Measurements from ENCODE around the gene PIGT. TPM values are rescaled to one million over a fixed set of nuclear protein-coding genes. Genes with fewer than 3 reads are reported as not detected.
A peak's percentile ranks its signal among the peaks of the same experiment; 100 is the strongest.
"Not testable (repeated sequence)": the region's sequence is repeated elsewhere in the genome, so short reads cannot be mapped to it uniquely, and the experiment has no call there.

Gene PIGT
- total RNA-seq, 4 donors from 2014 or later = 59.8 to 87.3 (median 67.6) TPM

GRCh38 chr20:45470262-45470931 is 54.5 kb downstream of the PIGT start:
- Histone ChIP-seq H3K36me3 (no peaks in the 10 kb centered on the region), H3K27me3 (peaks cover 44% of the 10 kb centered on the region), H3K27ac (peak overlapping the region in 2 of 4 donors; percentile 36 to 37), H3K9me3 (no peaks in the 10 kb centered on the region), H3K4me3 (peak overlapping the region; percentile 34 to 61), H3K4me1 (peaks cover 0 to 27% (median 14%) of the 10 kb centered on the region in 3 donors)
- ATAC-seq = peak; percentile 78
- WGBS, 2 donors (ENCODE audit: low coverage in 1 of 2) = no CpG with 5 or more reads among the region's 50 CpGs
- no peak for TF ChIP-seq POLR2A (IDR thresholded peaks at IDR 0.05)
- TF ChIP-seq EP300 (IDR thresholded peaks at IDR 0.05) = no peak
- TF ChIP-seq CTCF (IDR thresholded peaks at IDR 0.05) = no peak
- peak; percentile 14 for TF ChIP-seq POLR2AphosphoS5 (IDR thresholded peaks at IDR 0.05)

- Histone ChIP-seq H3K27me3 (peaks cover 44% of the 10 kb centered on the region), H3K27ac (peak overlapping the region in 2 of 4 donors; percentile 36 to 37), H3K4me3 (peak overlapping the region; percentile 34 to 61), H3K36me3 (no peaks in the 10 kb centered on the region), H3K4me1 (peaks cover 0 to 27% (median 14%) of the 10 kb centered on the region in 3 donors), H3K9me3 (no peaks in the 10 kb centered on the region)
- no peak for ATAC-seq
- WGBS, 2 donors (ENCODE audit: low coverage in 1 of 2) = 21 to 48% methylated on average over 6 to 7 of the region's 10 CpGs
- TF ChIP-seq EP300 (IDR thresholded peaks at IDR 0.05) = no peak
- TF ChIP-seq CTCF (IDR thresholded peaks at IDR 0.05) = peak in 1 of 4 experiments; percentile 27
These were observed 55.0 kb downstream of the PIGT start for GRCh38 chr20:45470937-45471336.

GRCh38 chr20:45472286-45472685 is 56.3 kb downstream of the PIGT start:
- ATAC-seq, H3K36me3 ChIP-seq: not testable (repeated sequence)

More at GRCh38 chr20:45472286-45472685, 56.3 kb downstream of the PIGT start:
- 92 to 95% methylated on average over 2 to 3 of the region's 3 CpGs for WGBS, 2 donors (ENCODE audit: low coverage in 1 of 2)
- H3K9me3 ChIP-seq, H3K27ac ChIP-seq, H3K4me3 ChIP-seq: not testable (repeated sequence)
- H3K27me3 ChIP-seq = peaks cover 52% of the 10 kb centered on the region
- H3K4me1 ChIP-seq = peaks cover 0 to 27% (median 14%) of the 10 kb centered on the region in 3 donors

Small RNAs within 50 kb of the gene (small RNA-seq; reads per million reads assigned to genes)
- 0 reads per million in 4 donors for gene MIR6812

Other genes starting within 250 kb of the PIGT start
- 10 to 100 TPM in 1 of 4 donors, 1 to 10 TPM in 2, not detected in 1; 2.0 to 33.7 (median 4.5) TPM for gene PI3, start 241.2 kb upstream of the PIGT start, total RNA-seq
- not detected for gene SEMG1, start 209.1 kb upstream of the PIGT start, total RNA-seq
- gene SEMG2, start 194.8 kb upstream of the PIGT start, total RNA-seq = not detected
- gene SLPI, start 161.6 kb upstream of the PIGT start, total RNA-seq = 100 to 1,000 TPM in 1 of 4 donors, 10 to 100 TPM in 3; 26.1 to 251 (median 56.5) TPM
- gene RBPJL, start 109.3 kb upstream of the PIGT start, total RNA-seq = not detected
- not detected for gene MATN4, start 107.8 kb upstream of the PIGT start, total RNA-seq
- 100 to 1,000 TPM in 1 of 4 donors, 10 to 100 TPM in 3; 75.1 to 182 (median 84.2) TPM for gene SDC4, start 67.7 kb upstream of the PIGT start, total RNA-seq
- gene SYS1, start 53.0 kb upstream of the PIGT start, total RNA-seq = 10 to 100 TPM; 29.3 to 55.3 (median 34.7) TPM
- gene TP53TG5, start 37.8 kb upstream of the PIGT start, total RNA-seq = not detected
- 100 to 1,000 TPM in 2 of 4 donors, 10 to 100 TPM in 2; 84.9 to 132 (median 106) TPM for gene DBNDD2, start 7.9 kb upstream of the PIGT start, total RNA-seq
- gene WFDC2, start 53.6 kb downstream of the PIGT start, total RNA-seq = 10 to 100 TPM in 1 of 4 donors, 1 to 10 TPM in 2, not detected in 1; 7.0 to 21.9 (median 9.3) TPM
- gene SPINT3, start 99.5 kb downstream of the PIGT start, total RNA-seq = not detected
- gene WFDC6, start 123.3 kb downstream of the PIGT start, total RNA-seq = not detected
- not detected for gene EPPIN, start 131.3 kb downstream of the PIGT start, total RNA-seq
- not detected for gene WFDC8, start 163.1 kb downstream of the PIGT start, total RNA-seq
- gene WFDC10A, start 213.6 kb downstream of the PIGT start, total RNA-seq = not detected
- not detected for gene WFDC9, start 215.1 kb downstream of the PIGT start, total RNA-seq